ENCODE results near the gene HCAR1. TPM values are rescaled to one million over a fixed set of nuclear protein-coding genes. Genes with fewer than 3 reads are reported as not detected.
"Not testable (repeated sequence)": the region's sequence is repeated elsewhere in the genome, so short reads cannot be mapped to it uniquely, and the experiment has no call there.

The HCAR1 gene
- total RNA-seq, 1 experiment from 2014 or later: 4.0 TPM

DNA sequence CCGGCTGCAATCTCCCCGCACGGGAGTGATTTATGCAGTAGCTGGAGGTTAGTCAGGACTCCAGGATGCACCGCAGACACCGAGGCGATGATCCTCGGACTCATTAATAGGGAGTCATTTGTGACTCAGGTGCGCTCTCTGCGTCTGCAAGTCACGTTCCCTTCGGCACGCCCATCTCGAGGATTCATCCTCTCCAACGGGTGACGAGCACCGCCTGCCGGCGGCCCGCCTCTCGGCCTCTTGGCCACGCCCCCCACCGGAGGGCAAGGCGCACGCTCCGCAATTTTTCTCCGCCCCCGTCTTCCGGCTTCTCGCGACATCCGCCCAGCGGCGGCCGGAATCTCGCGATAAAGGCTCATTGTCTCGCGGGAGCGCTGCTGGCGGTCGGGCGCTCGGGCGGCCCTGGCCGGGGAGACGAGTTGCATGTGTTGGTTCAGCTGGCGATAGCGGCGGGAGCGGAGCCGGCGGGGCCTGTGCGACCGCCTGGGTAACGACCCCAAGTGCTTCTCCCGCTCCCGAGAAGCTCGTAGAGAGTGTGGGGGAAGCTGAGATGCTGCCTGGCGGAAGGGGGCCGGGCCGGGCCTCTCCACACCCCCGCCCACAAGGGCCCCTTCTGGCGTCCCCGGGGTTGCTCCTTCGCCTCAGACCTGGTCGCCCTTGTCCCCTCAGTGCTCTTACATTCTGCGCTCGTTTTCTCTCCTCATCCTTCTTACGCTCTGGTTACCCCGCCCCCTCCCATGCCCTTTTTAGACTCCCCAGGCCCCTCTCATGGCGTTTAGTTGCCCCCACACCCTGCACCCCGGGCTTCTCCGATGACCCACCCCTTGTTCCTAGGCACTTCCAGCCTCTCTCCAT is 22.0 kb upstream of the HCAR1 start, which contains the start of gene DENR:
Gene DENR, plus strand, starts transcription at position 361 of the 855 bp plus-strand sequence. CDS start 878 bp downstream, outside the sequence.
- ATAC-seq (peak; percentile 82), DNase-seq (peak; percentile 100)
- peak within 1 kb of the TSS; percentile 81 for H3K4me3 ChIP-seq (ENCODE audit: low read length)
- H2AFZ ChIP-seq (ENCODE audit: low read length): peak within 1 kb of the TSS; percentile 72
- no peaks in the 10 kb centered on the region for H4K20me1 ChIP-seq (ENCODE audit: low read length)
- peaks cover 30% of the 10 kb centered on the region for H3K4me1 ChIP-seq (ENCODE audit: insufficient read depth, low read length)
- peaks cover 50% of the 10 kb centered on the region for H3K79me2 ChIP-seq (ENCODE audit: low read length)
- BruUV-seq (replicated peaks): no TSS peak
- peak within 1 kb of the TSS; percentile 88 for H3K4me2 ChIP-seq (ENCODE audit: low read length)
- H3K9me3 ChIP-seq (ENCODE audit: low read length): no peaks in the 10 kb centered on the region
- H3K36me3 ChIP-seq (ENCODE audit: low read depth, low read length): peaks cover 34% of the 10 kb centered on the region
- H3K27me3 ChIP-seq (ENCODE audit: low read length): no peaks in the 10 kb centered on the region
- H3K9ac ChIP-seq (ENCODE audit: low read length): peak within 1 kb of the TSS; percentile 97
- TF ChIP-seq EZH2 (IDR thresholded peaks at IDR 0.05; ENCODE audit: low read length, unreplicated experiment): no peak
- TF ChIP-seq EZH2phosphoT487 (IDR thresholded peaks at IDR 0.05; ENCODE audit: borderline replicate concordance, low read length): no peak
- TF ChIP-seq, protein P1, sequence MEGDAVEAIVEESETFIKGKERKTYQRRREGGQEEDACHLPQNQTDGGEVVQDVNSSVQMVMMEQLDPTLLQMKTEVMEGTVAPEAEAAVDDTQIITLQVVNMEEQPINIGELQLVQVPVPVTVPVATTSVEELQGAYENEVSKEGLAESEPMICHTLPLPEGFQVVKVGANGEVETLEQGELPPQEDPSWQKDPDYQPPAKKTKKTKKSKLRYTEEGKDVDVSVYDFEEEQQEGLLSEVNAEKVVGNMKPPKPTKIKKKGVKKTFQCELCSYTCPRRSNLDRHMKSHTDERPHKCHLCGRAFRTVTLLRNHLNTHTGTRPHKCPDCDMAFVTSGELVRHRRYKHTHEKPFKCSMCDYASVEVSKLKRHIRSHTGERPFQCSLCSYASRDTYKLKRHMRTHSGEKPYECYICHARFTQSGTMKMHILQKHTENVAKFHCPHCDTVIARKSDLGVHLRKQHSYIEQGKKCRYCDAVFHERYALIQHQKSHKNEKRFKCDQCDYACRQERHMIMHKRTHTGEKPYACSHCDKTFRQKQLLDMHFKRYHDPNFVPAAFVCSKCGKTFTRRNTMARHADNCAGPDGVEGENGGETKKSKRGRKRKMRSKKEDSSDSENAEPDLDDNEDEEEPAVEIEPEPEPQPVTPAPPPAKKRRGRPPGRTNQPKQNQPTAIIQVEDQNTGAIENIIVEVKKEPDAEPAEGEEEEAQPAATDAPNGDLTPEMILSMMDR (conservative IDR thresholded peaks at IDR 0.05; ENCODE audit: low read depth, low read length): peak; percentile 95
- CTCF ChIA-PET: interaction anchor here (1.4 kb wide), 1 partner anchor 115 kb away, joined by 14 read pairs; no protein-coding TSS in a partner anchor
- peak within 1 kb of the TSS; percentile 54 for H3K27ac ChIP-seq (ENCODE audit: low read length)
- peaks cover 5% of the 10 kb centered on the region for H3F3A ChIP-seq (ENCODE audit: low read length, unreplicated experiment)
- intact Hi-C loops (cut with micrococcal nuclease): loop anchor here (1.0 to 2.0 kb wide), 3 partner anchors 73 to 226 kb away; partner anchors contain the start of genes KNTC1 and RSRC2
- H3K9me2 ChIP-seq (replicated peaks; ENCODE audit: low read length): no peaks in the 10 kb centered on the region
- POLR2A ChIA-PET (ENCODE audit: unreplicated experiment): interaction anchor here (0.6 to 0.8 kb wide), 2 partner anchors 16 to 144 kb away, joined by 4 to 5 read pairs; no protein-coding TSS in a partner anchor

DNA sequence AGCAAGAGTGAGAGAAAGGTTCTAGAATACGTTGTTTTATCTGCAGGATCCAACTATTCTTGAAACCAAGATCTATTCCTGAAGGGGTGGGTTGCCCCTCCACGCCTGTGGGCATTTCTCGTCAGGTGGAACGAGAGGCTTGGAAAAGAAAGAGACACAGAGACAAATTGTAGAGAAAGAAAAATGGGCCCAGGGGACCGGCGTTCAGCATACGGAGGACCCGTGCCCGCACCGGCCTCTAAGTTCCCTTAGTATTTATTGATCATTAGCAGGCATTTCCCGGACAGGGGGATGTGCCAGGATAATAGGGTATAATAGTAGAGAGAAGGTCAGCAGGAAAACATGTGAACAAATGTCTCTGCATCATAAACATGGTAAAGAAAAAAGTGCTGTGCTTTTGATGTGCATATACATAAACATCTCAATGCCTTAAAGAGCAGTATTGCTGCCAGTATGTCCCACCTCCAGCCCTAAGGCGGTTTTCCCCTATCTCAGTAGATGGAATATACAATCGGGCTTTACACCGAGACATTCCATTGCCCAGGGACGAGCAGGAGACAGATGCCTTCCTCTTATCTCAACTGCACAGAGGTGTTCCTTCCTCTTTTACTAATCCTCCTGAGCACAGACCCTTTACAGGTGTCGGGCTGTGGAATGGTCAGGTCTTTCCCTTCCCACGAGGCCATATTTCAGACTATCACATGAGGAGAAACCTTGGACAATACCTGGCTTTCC is 20.3 kb upstream of the HCAR1 start:
- Histone ChIP-seq H3K36me3 (ENCODE audit: low read depth, low read length) (peaks cover 19% of the 10 kb centered on the region), H3K79me2 (ENCODE audit: low read length) (peaks cover 33% of the 10 kb centered on the region), H3K4me1 (ENCODE audit: insufficient read depth, low read length) (peaks cover 30% of the 10 kb centered on the region)
- H2AFZ ChIP-seq (ENCODE audit: low read length); H3K4me2 ChIP-seq (ENCODE audit: low read length); H4K20me1 ChIP-seq (ENCODE audit: low read length); CTCF ChIA-PET; POLR2A ChIA-PET (ENCODE audit: unreplicated experiment); H3K9ac ChIP-seq (ENCODE audit: low read length); intact Hi-C loops (cut with micrococcal nuclease); DNase-seq; ATAC-seq; H3F3A ChIP-seq (ENCODE audit: low read length, unreplicated experiment); H3K9me3 ChIP-seq (ENCODE audit: low read length); H3K27me3 ChIP-seq (ENCODE audit: low read length); BruUV-seq (replicated peaks); H3K27ac ChIP-seq (ENCODE audit: low read length); H3K4me3 ChIP-seq (ENCODE audit: low read length); H3K9me2 ChIP-seq (replicated peaks; ENCODE audit: low read length): not testable (repeated sequence)

DNA sequence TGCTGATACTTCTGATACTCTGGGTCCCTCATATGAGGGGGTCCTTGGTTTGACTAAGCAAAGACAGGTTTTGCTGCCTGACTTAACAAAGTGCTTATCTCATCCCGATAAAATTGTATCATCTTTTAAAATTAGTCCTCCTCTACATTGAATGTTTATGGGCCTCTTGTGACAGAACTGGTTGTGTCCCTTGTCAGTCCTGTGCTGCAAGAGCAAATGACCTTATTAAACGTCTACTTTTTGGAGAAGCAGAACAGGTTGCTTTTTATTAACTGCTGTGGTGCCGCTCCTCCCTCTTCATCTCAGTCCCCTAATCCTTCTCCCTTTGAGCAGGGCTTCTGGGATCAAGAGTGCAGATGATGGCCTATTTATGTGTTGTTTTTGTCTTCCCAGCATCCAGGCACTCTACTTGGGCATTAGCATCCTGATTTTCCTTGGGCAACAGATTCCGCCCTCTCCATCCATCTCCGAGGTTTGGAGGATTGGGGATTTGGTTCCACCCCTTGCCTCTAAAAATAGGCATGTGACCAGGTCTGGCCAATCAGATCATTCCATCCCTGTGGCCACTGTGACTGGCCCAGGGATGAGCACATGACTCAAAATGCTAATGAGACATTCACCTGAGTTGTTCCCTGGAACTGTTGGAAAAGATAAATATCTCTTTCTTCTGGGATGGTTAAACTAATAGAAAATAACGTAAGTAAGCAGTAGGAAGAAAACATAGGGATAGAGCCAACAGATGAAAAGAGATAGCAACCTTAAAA is 19.1 kb upstream of the HCAR1 start:
- Histone ChIP-seq H3K4me2 (ENCODE audit: low read length) (peak overlapping the region; percentile 70), H4K20me1 (ENCODE audit: low read length) (no peaks in the 10 kb centered on the region), H3K4me1 (ENCODE audit: insufficient read depth, low read length) (peaks cover 27% of the 10 kb centered on the region), H3K9me2 (replicated peaks; ENCODE audit: low read length) (no peaks in the 10 kb centered on the region), H3K27me3 (ENCODE audit: low read length) (no peaks in the 10 kb centered on the region), H3K79me2 (ENCODE audit: low read length) (peaks cover 21% of the 10 kb centered on the region), H3K9ac (ENCODE audit: low read length) (peak overlapping the region; percentile 14; the same call in 1 of the 2 replicates), H3K36me3 (ENCODE audit: low read depth, low read length) (peaks cover 11% of the 10 kb centered on the region), H3K4me3 (ENCODE audit: low read length) (peak overlapping the region; percentile 56), H3K9me3 (ENCODE audit: low read length) (no peaks in the 10 kb centered on the region), H3F3A (ENCODE audit: low read length, unreplicated experiment) (peaks cover 5% of the 10 kb centered on the region), H2AFZ (ENCODE audit: low read length) (peak overlapping the region; percentile 91), H3K27ac (ENCODE audit: low read length) (peak overlapping the region; percentile 12; the same call in 1 of the 2 replicates)
- BruUV-seq (replicated peaks): TSS peak; percentile 85
- DNase-seq: peak; percentile 86
- intact Hi-C loops (cut with micrococcal nuclease): no loop called here
- POLR2A ChIA-PET (ENCODE audit: unreplicated experiment): no interaction called here
- ATAC-seq: peak; percentile 16; the same call in 1 of the 2 replicates
- TF ChIP-seq EZH2 (IDR thresholded peaks at IDR 0.05; ENCODE audit: low read length, unreplicated experiment) (no peak), EZH2phosphoT487 (IDR thresholded peaks at IDR 0.05; ENCODE audit: borderline replicate concordance, low read length) (no peak)
- TF ChIP-seq, protein P1 (conservative IDR thresholded peaks at IDR 0.05; ENCODE audit: low read depth, low read length): no peak
- CTCF ChIA-PET: no interaction called here
